ENCODE measurements around the gene MEGF11. TPM values are rescaled to one million over a fixed set of nuclear protein-coding genes. Genes with fewer than 3 reads are reported as not detected.

The MEGF11 gene
- total RNA-seq, 1 donor from 2014 or later: not detected

DNA sequence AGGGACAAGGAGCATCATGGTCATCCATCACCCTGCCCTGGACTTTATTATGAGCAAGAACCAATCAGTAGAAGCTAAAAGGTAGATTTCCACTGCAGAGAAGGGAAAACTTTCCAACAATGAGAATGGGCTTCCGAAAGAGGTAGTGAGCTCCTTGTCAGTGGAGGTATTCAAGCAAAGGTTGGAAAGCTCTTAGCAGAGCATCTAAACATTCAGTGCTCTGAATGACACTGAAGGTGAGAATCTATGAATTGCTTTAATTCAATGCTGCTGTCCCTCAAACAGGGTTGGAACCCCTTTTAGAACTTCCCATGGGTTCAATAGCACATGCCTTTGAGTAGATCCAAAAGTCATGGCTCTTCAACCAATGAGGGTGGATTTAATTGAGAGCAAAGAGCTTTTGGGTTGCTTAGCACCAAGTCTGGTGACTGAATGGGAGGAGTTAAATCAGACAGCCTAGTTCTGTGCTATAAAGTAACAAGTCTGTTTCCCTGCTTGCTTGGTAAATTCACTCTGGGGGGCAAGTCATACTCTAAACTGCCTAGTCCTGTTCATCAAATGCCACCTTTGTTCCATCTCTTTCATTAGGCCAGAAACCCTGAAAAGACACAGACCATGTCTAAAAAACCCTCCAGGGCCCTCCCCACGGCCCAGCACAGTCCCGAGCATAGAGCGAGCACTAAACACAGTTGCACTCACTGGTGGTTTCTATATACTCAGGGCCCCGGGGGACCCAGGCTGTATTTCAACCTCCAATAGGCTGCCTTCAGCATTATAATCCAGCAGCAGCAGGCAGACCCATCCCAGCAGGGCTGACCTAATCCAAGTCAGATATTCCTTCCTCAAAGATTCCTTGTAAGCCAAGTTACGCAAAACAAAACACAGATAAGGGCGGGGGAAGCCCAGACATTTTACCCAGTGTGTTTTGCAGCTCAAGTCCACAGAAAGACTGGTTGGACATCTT, 161.2 kb downstream of the MEGF11 start:
- DNase-seq (no peak), ATAC-seq (ENCODE audit: poor library complexity) (no peak)
- intact Hi-C loops (cut with DNase I): no loop called here

- intact Hi-C loops (cut with DNase I): no loop called here
- no peak for DNase-seq
- no peak for ATAC-seq (ENCODE audit: poor library complexity)
These were observed 164.0 kb downstream of the MEGF11 start for GRCh38 chr15:66089509-66089908.

DNA sequence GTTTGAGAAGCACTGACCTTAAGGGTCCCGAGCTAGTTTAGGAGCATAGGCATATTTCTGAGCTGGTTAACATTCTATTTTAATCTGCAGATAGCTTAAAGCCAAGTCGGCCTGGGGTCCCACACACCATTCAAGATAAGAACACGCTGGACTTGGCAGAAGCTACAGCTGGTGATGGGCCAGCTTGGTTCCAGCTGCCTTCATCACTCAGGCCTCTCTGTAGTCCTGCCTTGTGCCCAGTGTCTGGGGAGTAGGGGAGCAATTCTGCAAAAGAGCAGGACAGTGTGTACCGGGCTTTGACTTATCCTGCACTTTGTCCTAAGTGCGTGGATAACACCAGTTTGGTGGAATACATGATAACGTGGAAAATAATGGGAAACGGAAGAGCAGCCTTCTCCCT, 164.5 kb downstream of the MEGF11 start:
- intact Hi-C loops (cut with DNase I): no loop called here
- DNase-seq (peak; percentile 86), ATAC-seq (ENCODE audit: poor library complexity) (peak; percentile 98)

DNA sequence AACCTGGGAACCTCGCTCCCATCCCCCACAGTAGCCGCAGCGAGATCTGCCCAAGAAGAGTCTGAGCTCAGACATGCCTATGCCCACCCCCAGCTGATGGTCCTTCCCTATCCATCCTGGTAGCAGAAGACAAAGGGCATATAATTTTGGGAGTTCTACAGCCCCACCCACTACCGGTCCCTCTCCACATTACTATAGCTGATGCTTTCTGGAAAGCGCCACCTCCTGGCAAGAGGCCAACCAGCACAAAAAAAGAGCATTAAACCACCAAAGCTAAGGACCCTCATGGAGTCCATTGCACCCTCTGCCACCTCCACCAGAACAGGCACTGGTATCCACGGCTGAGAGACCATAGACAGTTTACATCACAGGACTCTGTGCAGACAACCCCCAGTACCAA, 168.4 kb downstream of the MEGF11 start:
- no peak for ATAC-seq (ENCODE audit: poor library complexity)
- intact Hi-C loops (cut with DNase I): no loop called here
- no peak for DNase-seq

GRCh38 chr15:66084704-66085103, 168.8 kb downstream of the MEGF11 start:
- intact Hi-C loops (cut with DNase I): no loop called here
- ATAC-seq (ENCODE audit: poor library complexity) (no peak), DNase-seq (no peak)

GRCh38 chr15:66080717-66081398, 172.7 kb downstream of the MEGF11 start:
- ATAC-seq (ENCODE audit: poor library complexity): peak; percentile 68
- intact Hi-C loops (cut with DNase I): no loop called here
- no peak for DNase-seq

GRCh38 chr15:66078929-66079275, 174.6 kb downstream of the MEGF11 start:
- no peak for DNase-seq

GRCh38 chr15:66078196-66078928, 175.2 kb downstream of the MEGF11 start:
- intact Hi-C loops (cut with DNase I): no loop called here
- no peak for DNase-seq
- ATAC-seq (ENCODE audit: poor library complexity): no peak

More at GRCh38 chr15:66078929-66079275, 174.6 kb downstream of the MEGF11 start:
- no peak for ATAC-seq (ENCODE audit: poor library complexity)
- intact Hi-C loops (cut with DNase I): no loop called here

DNA sequence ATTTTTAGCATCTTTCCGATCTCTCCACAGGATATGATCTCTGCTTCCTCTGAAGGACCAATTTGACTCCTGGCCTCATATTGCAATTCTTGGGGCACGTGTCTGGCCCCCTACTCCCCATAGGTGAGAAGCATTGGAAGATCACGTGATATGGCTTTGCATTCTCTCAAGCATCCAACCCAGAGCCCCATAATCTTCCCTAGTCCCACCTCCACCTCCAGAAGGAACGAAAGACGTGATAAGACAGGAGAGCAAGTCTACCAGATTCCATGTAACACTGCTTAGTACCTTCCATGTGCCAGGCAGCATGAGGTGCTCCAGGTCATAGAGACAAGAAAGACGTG, 176.3 kb downstream of the MEGF11 start:
- ATAC-seq (ENCODE audit: poor library complexity) (no peak), DNase-seq (no peak)
- intact Hi-C loops (cut with DNase I): no loop called here

DNA sequence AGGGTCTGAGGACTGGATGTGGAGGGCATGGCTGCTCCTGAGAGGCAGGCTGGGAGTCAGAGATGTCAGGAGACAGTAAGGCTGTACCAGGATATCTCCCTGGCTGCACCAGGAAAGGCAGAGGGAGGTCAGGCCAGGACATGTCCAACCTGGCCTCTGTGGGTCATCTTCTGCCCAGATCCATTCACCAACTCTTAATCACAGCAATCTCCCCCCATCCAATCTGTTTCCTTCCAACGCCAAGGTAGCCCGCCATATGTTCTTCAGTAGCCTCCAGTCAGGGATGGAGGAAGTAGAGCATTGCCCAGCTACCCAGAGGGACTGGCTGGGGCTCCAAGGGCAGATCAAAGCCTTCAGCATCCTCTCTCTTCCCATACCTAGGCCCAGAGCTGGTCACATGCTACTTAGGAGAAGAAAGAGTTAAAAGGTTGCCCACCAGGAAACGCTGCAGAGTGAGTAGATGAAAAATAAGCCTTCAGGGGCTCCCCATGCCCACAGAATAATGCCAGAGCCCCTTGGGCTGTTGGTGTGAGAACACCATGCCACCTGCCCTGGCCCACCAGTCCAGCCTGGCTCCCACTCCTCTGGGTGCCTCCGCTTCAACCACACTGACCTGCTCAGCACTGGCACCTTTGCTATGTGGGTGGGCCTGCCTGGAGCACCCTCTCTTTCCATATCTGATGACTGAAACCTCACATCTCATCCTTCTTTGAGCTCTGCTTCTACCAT, 176.8 kb downstream of the MEGF11 start:
- DNase-seq (no peak), ATAC-seq (ENCODE audit: poor library complexity) (no peak)
- intact Hi-C loops (cut with DNase I): no loop called here

GRCh38 chr15:66075947-66076346, 177.6 kb downstream of the MEGF11 start:
- intact Hi-C loops (cut with DNase I): no loop called here
- no peak for DNase-seq
- ATAC-seq (ENCODE audit: poor library complexity): no peak

DNA sequence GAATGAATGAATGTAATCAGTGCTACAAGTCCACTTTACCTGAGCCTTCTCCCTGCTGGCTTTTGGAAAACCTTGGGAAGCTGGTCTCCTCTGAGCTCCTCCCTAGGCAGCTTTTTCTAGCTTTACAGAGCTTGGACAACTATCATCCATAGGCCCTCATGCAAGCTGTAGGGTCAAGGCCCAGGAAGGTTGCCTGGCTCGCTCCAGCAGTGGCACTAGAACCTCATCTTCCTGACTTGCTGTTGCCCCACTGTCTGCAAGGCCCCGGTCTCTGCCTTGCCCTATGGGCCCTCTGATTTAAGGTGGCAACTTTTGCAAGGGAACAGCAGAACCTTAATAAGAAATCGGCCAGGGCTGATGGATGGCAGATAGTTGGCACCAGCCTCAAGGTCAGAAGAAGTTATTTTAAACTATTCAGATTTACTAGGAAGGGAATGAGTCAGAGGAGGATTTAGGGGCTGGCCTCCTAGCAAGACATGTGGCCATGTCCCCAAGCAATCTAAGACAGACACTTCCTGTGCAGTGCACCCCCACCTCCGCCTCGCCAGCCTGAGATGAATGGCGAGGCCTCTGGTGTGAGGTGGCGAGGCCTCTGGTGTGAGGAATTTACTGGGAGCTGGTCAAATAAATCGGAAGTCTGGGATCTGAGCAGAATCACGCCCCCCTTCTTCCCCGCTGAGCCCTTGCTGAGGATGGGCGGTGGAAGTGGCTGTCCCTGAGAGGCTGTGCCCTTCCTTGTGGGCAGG, 180.8 kb downstream of the MEGF11 start:
- intact Hi-C loops (cut with DNase I): no loop called here
- ATAC-seq (ENCODE audit: poor library complexity) (peak; percentile 35), DNase-seq (no peak)

GRCh38 chr15:66071921-66072295, 181.6 kb downstream of the MEGF11 start:
- intact Hi-C loops (cut with DNase I): no loop called here
- ATAC-seq (ENCODE audit: poor library complexity): no peak
- no peak for DNase-seq

DNA sequence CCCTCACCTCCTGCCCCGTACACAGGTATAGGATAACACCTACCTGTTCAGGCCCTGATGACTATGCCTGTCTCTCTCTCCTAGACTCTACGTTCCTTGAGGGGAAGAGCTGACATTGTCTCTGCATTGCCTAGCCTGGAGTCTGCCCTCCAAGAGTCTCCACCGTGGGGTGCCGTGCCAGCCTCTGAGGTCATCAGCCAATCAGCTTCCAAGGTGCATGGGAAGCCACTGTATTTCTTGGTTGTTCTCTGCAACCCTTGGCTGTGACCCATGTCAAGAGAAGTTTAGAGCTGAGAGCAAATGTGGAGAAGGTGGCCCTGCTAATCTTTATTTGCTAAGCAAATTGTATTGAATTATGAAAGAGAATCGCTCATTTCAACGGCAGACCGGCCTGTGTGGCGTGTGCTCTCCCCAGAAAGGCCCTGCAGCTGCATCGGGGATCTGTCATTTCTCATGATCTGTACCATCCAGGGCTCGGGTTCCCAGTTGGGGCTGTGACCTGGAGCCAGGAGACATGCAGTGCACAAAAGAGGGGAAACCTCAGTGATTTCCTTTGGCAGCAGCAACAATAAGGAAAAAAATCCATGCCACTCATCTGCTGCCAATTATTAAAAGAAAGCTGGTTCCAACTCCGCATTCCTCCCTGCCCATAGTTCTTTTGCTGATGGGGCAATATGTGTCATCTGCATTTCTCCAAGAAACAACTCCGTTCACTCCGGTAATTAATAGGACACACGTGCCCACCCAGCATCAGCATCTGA, 182.2 kb downstream of the MEGF11 start:
- DNase-seq: no peak
- ATAC-seq (ENCODE audit: poor library complexity): no peak
- intact Hi-C loops (cut with DNase I): no loop called here

- intact Hi-C loops (cut with DNase I): no loop called here
- no peak for DNase-seq
- no peak for ATAC-seq (ENCODE audit: poor library complexity)
These were observed 183.2 kb downstream of the MEGF11 start for GRCh38 chr15:66070220-66070934.

DNA sequence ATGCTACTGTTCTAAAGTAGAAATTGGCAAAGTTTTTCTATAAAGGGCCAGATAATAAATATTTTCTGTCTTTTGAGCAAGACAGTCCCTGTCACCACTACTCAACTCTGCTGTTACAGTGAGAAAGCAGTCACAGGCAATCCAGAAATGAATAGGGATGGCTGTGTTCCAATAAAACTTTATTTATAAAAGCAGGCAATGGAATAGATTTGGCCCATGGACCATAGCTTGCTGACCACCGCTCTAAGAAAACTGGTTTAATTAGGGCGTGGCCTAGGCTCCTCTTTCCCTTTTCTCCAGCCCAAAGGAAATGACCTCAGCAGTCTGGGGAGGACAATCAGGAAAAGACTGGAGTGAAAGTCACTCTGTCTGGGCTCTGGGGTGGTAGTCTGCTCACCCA, 183.8 kb downstream of the MEGF11 start:
- no peak for ATAC-seq (ENCODE audit: poor library complexity)
- intact Hi-C loops (cut with DNase I): no loop called here
- no peak for DNase-seq

GRCh38 chr15:66068801-66069200, 184.7 kb downstream of the MEGF11 start:
- DNase-seq: no peak
- intact Hi-C loops (cut with DNase I): no loop called here
- no peak for ATAC-seq (ENCODE audit: poor library complexity)

All from Right ventricle myocardium superior (tissue), 1 donor.